Middle frontal gyrus (tissue), 1 donor: ENCODE results near the gene GNA15.
"Not testable (repeated sequence)": the region's sequence is repeated elsewhere in the genome, so short reads cannot be mapped to it uniquely, and the experiment has no call there.

Source experiments
- DNase-seq: peaks from one replicate; pipeline ENCODE4 v3.0.0-alpha.2; 2015; ENCODE audit warnings: low spot score; ENCODE audit errors: extremely low spot score

Gene GNA15

GRCh38 chr19:3172673-3173000 is 36.8 kb downstream of the GNA15 start:
- DNase-seq, result not testable (repeated sequence)

- no peak for DNase-seq
Measured at GRCh38 chr19:3175781-3176714, 40.2 kb downstream of the GNA15 start.

- no peak for DNase-seq
Measured at GRCh38 chr19:3176715-3177501, 41.1 kb downstream of the GNA15 start.

GRCh38 chr19:3178377-3178972 is 42.6 kb downstream of the GNA15 start, which contains the start of gene S1PR4:
TSS of gene S1PR4 (plus strand) at chr19:3178769. CDS start at chr19:3178793, 24 bp downstream.
- no peak for DNase-seq

GRCh38 chr19:3178973-3179738 is 43.3 kb downstream of the GNA15 start:
- DNase-seq, result no peak

- DNase-seq, result no peak
Measured at GRCh38 chr19:3179739-3180293, 44.0 kb downstream of the GNA15 start.

GRCh38 chr19:3183721-3184641 is 48.1 kb downstream of the GNA15 start:
- DNase-seq, result no peak

- DNase-seq, result no peak
Measured at GRCh38 chr19:3184847-3185460, 49.1 kb downstream of the GNA15 start.

GRCh38 chr19:3185461-3186159 is 49.8 kb downstream of the GNA15 start, which contains the start of gene NCLN:
TSS of gene NCLN (plus strand) at chr19:3185930. CDS start at chr19:3186031, 101 bp downstream.
- peak; percentile 89 for DNase-seq

GRCh38 chr19:3186160-3186688 is 50.4 kb downstream of the GNA15 start:
- no peak for DNase-seq

- no peak for DNase-seq
Measured at GRCh38 chr19:3186891-3187661, 51.2 kb downstream of the GNA15 start.

- no peak for DNase-seq
Measured at GRCh38 chr19:3187662-3188511, 52.1 kb downstream of the GNA15 start.

GRCh38 chr19:3188627-3189596 is 53.1 kb downstream of the GNA15 start:
- no peak for DNase-seq

- DNase-seq, result no peak
Measured at GRCh38 chr19:3189702-3190469, 54.1 kb downstream of the GNA15 start.

GRCh38 chr19:3190470-3190770 is 54.6 kb downstream of the GNA15 start:
- no peak for DNase-seq
